ENCODE measurements around the gene C13orf46. TPM values are rescaled to one million over a fixed set of nuclear protein-coding genes. Genes with fewer than 3 reads are reported as not detected.

Gene C13orf46
- polyA plus RNA-seq, 1 donor (not counting 4 experiments of a cell fraction or from before 2014, with no cell fraction given), result not detected

- dilution Hi-C loops (cut with MboI; ENCODE audit: extremely low pct_ligation_motif_present, low sequenced_read_pairs), result no loop called here
- Histone ChIP-seq H3K27me3 (ENCODE audit: control insufficient read depth, extremely low read depth, insufficient read depth, low read length) (peaks cover 26% of the 10 kb centered on the region), H3K27ac (ENCODE audit: control insufficient read depth, insufficient read depth, low read length) (no peak overlapping the region), H2AFZ (ENCODE audit: control insufficient read depth, low read length) (no peak overlapping the region), H3K4me1 (ENCODE audit: control insufficient read depth, extremely low read depth, insufficient read depth, low read length) (peaks cover 17% of the 10 kb centered on the region), H3K79me2 (ENCODE audit: control insufficient read depth, insufficient read depth, low read length) (no peaks in the 10 kb centered on the region), H3K4me3 (ENCODE audit: control insufficient read depth in 2 of 3, extremely low read depth in 1 of 3, insufficient read depth in 2 of 3, low read depth in 1 of 3, low read length in 3 of 3) (no peak overlapping the region), H3K4me2 (ENCODE audit: control insufficient read depth, extremely low read depth, insufficient read depth, low read depth, low read length) (peak overlapping the region; percentile 30), H3K9me3 (ENCODE audit: control insufficient read depth, low read depth, low read length) (peaks cover 2% of the 10 kb centered on the region), H3K9me1 (ENCODE audit: control insufficient read depth, extremely low read depth, insufficient read depth, low read length) (no peaks in the 10 kb centered on the region), H3K9ac (ENCODE audit: control insufficient read depth, extremely low read depth, insufficient read depth, low read length) (no peak overlapping the region), H4K20me1 (ENCODE audit: control insufficient read depth, extremely low read depth, insufficient read depth, low read length) (no peaks in the 10 kb centered on the region), H3K36me3 (ENCODE audit: control insufficient read depth in 2 of 2, extremely low read depth in 1 of 2, insufficient read depth in 2 of 2, low read length in 2 of 2) (no peaks in the 10 kb centered on the region)
- DNase-seq (ENCODE audit: low read depth, low spot score) (no peak), FAIRE-seq (no peak)
- no peak for TF ChIP-seq EZH2 (IDR thresholded peaks at IDR 0.05; ENCODE audit: low read length)
Measured at GRCh38 chr13:113926951-113927660, 46.8 kb downstream of the C13orf46 start.

DNA sequence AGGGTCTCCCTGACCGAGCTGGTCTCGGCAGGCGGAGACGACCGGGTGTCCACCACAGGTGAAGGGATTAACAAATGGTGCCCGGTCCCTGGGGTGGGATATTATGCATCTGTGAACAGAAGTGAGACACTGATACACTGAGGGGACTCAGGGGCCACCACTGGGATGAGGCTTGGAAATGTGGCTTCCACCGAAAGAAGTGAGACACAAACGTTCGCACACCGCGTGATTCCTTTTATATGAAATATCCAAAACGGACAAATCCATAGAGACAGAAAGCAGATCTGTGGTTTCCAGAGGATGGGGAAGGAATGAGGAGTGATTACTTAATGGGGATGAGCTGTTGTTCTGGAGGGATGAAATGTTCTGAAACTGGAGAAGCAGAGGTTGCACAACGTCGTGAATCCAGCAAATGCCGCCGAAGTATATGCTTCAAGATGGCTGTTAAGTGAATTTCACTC is 47.5 kb downstream of the C13orf46 start:
- Histone ChIP-seq H3K4me2 (ENCODE audit: control insufficient read depth, extremely low read depth, insufficient read depth, low read depth, low read length) (no peak overlapping the region), H4K20me1 (ENCODE audit: control insufficient read depth, extremely low read depth, insufficient read depth, low read length) (no peaks in the 10 kb centered on the region), H3K79me2 (ENCODE audit: control insufficient read depth, insufficient read depth, low read length) (no peaks in the 10 kb centered on the region), H2AFZ (ENCODE audit: control insufficient read depth, low read length) (no peak overlapping the region), H3K4me1 (ENCODE audit: control insufficient read depth, extremely low read depth, insufficient read depth, low read length) (peaks cover 17% of the 10 kb centered on the region), H3K9me3 (ENCODE audit: control insufficient read depth, low read depth, low read length) (peaks cover 5% of the 10 kb centered on the region), H3K9me1 (ENCODE audit: control insufficient read depth, extremely low read depth, insufficient read depth, low read length) (no peaks in the 10 kb centered on the region), H3K27ac (ENCODE audit: control insufficient read depth, insufficient read depth, low read length) (no peak overlapping the region), H3K9ac (ENCODE audit: control insufficient read depth, extremely low read depth, insufficient read depth, low read length) (no peak overlapping the region), H3K27me3 (ENCODE audit: control insufficient read depth, extremely low read depth, insufficient read depth, low read length) (peaks cover 20% of the 10 kb centered on the region), H3K4me3 (ENCODE audit: control insufficient read depth in 2 of 3, extremely low read depth in 1 of 3, insufficient read depth in 2 of 3, low read depth in 1 of 3, low read length in 3 of 3) (no peak overlapping the region), H3K36me3 (ENCODE audit: control insufficient read depth in 2 of 2, extremely low read depth in 1 of 2, insufficient read depth in 2 of 2, low read length in 2 of 2) (no peaks in the 10 kb centered on the region)
- TF ChIP-seq, protein P1, sequence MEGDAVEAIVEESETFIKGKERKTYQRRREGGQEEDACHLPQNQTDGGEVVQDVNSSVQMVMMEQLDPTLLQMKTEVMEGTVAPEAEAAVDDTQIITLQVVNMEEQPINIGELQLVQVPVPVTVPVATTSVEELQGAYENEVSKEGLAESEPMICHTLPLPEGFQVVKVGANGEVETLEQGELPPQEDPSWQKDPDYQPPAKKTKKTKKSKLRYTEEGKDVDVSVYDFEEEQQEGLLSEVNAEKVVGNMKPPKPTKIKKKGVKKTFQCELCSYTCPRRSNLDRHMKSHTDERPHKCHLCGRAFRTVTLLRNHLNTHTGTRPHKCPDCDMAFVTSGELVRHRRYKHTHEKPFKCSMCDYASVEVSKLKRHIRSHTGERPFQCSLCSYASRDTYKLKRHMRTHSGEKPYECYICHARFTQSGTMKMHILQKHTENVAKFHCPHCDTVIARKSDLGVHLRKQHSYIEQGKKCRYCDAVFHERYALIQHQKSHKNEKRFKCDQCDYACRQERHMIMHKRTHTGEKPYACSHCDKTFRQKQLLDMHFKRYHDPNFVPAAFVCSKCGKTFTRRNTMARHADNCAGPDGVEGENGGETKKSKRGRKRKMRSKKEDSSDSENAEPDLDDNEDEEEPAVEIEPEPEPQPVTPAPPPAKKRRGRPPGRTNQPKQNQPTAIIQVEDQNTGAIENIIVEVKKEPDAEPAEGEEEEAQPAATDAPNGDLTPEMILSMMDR (optimal IDR thresholded peaks at IDR 0.05 in 1 of 3, IDR thresholded peaks at IDR 0.05 in 1 of 3, conservative IDR thresholded peaks at IDR 0.05 in 1 of 3; ENCODE audit: extremely low read depth in 1 of 3, insufficient read depth in 2 of 3, low read length in 3 of 3), result no peak
- TF ChIP-seq EZH2 (IDR thresholded peaks at IDR 0.05; ENCODE audit: low read length), result no peak
- FAIRE-seq (no peak), DNase-seq (ENCODE audit: low read depth, low spot score) (no peak)
- dilution Hi-C loops (cut with MboI; ENCODE audit: extremely low pct_ligation_motif_present, low sequenced_read_pairs), result no loop called here
